ENCODE measurements around the gene LTBR. TPM values are rescaled to one million over a fixed set of nuclear protein-coding genes. Genes with fewer than 3 reads are reported as not detected.

Gene LTBR
- total RNA-seq, 1 donor from 2014 or later: 2.8 TPM

GRCh38 chr12:6390084-6390799, 6.3 kb downstream of the LTBR start:
- FAIRE-seq (no peak), DNase-seq (ENCODE audit: low read depth) (no peak)
- H3K4me1 Mint-ChIP-seq (ENCODE audit: low read depth, unreplicated experiment): no peaks in the 10 kb centered on the region
- Histone ChIP-seq H3K9ac (ENCODE audit: low read length) (no peak overlapping the region), H3K27me3 (ENCODE audit: insufficient read depth, low read length) (no peaks in the 10 kb centered on the region), H3K9me3 (ENCODE audit: insufficient read depth, low read depth, low read length) (no peaks in the 10 kb centered on the region), H2AFZ (ENCODE audit: low read depth, low read length) (no peak overlapping the region), H3K4me2 (ENCODE audit: low read length) (no peak overlapping the region), H3K36me3 (ENCODE audit: insufficient read depth, low read length) (no peaks in the 10 kb centered on the region), H3K27ac (ENCODE audit: low read depth, low read length) (no peak overlapping the region), H4K20me1 (ENCODE audit: insufficient read depth, low read length) (no peaks in the 10 kb centered on the region), H3K4me3 (ENCODE audit: insufficient read depth, low read depth, low read length) (no peak overlapping the region), H3K4me1 (ENCODE audit: insufficient read depth, low read length) (peaks cover under 1% of the 10 kb centered on the region), H3K79me2 (ENCODE audit: insufficient read depth, low read length) (no peaks in the 10 kb centered on the region)
- H3K4me3 Mint-ChIP-seq (ENCODE audit: unreplicated experiment): no peak overlapping the region
- H3K27ac Mint-ChIP-seq (ENCODE audit: unreplicated experiment): no peak overlapping the region
- no peaks in the 10 kb centered on the region for H3K36me3 Mint-ChIP-seq (ENCODE audit: low read depth, unreplicated experiment)
- H3K9me3 Mint-ChIP-seq (ENCODE audit: unreplicated experiment): no peaks in the 10 kb centered on the region
- no peak for TF ChIP-seq EZH2 (IDR thresholded peaks at IDR 0.05; ENCODE audit: insufficient read depth, low read length)
- TF ChIP-seq, protein P1, sequence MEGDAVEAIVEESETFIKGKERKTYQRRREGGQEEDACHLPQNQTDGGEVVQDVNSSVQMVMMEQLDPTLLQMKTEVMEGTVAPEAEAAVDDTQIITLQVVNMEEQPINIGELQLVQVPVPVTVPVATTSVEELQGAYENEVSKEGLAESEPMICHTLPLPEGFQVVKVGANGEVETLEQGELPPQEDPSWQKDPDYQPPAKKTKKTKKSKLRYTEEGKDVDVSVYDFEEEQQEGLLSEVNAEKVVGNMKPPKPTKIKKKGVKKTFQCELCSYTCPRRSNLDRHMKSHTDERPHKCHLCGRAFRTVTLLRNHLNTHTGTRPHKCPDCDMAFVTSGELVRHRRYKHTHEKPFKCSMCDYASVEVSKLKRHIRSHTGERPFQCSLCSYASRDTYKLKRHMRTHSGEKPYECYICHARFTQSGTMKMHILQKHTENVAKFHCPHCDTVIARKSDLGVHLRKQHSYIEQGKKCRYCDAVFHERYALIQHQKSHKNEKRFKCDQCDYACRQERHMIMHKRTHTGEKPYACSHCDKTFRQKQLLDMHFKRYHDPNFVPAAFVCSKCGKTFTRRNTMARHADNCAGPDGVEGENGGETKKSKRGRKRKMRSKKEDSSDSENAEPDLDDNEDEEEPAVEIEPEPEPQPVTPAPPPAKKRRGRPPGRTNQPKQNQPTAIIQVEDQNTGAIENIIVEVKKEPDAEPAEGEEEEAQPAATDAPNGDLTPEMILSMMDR (IDR thresholded peaks at IDR 0.05; ENCODE audit: insufficient read depth, low read depth, low read length): no peak
- peaks cover 18% of the 10 kb centered on the region for H3K27me3 Mint-ChIP-seq (ENCODE audit: low read depth, unreplicated experiment)

DNA sequence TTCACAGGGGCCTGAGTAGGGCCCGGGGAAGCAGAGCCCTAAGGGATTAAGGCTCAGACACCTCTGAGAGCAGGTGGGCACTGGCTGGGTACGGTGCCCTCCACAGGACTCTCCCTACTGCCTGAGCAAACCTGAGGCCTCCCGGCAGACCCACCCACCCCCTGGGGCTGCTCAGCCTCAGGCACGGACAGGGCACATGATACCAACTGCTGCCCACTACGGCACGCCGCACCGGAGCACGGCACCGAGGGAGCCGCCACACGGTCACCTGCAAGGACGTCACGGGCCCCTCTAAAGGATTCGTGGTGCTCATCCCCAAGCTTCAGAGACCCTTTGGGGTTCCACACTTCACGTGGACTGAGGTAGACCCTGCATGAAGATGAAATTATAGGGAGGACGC, 7.1 kb downstream of the LTBR start:
- Histone ChIP-seq H3K4me2 (ENCODE audit: low read length) (no peak overlapping the region), H3K27me3 (ENCODE audit: insufficient read depth, low read length) (no peaks in the 10 kb centered on the region), H4K20me1 (ENCODE audit: insufficient read depth, low read length) (no peaks in the 10 kb centered on the region), H3K79me2 (ENCODE audit: insufficient read depth, low read length) (no peaks in the 10 kb centered on the region), H3K9me3 (ENCODE audit: insufficient read depth, low read depth, low read length) (no peaks in the 10 kb centered on the region), H3K27ac (ENCODE audit: low read depth, low read length) (no peak overlapping the region), H3K36me3 (ENCODE audit: insufficient read depth, low read length) (no peaks in the 10 kb centered on the region), H3K4me3 (ENCODE audit: insufficient read depth, low read depth, low read length) (no peak overlapping the region), H3K9ac (ENCODE audit: low read length) (no peak overlapping the region), H3K4me1 (ENCODE audit: insufficient read depth, low read length) (no peaks in the 10 kb centered on the region), H2AFZ (ENCODE audit: low read depth, low read length) (no peak overlapping the region)
- no peaks in the 10 kb centered on the region for H3K36me3 Mint-ChIP-seq (ENCODE audit: low read depth, unreplicated experiment)
- no peak for DNase-seq (ENCODE audit: low read depth)
- no peaks in the 10 kb centered on the region for H3K9me3 Mint-ChIP-seq (ENCODE audit: unreplicated experiment)
- no peak overlapping the region for H3K4me3 Mint-ChIP-seq (ENCODE audit: unreplicated experiment)
- H3K4me1 Mint-ChIP-seq (ENCODE audit: low read depth, unreplicated experiment): peaks cover 5% of the 10 kb centered on the region
- no peak for FAIRE-seq
- H3K27me3 Mint-ChIP-seq (ENCODE audit: low read depth, unreplicated experiment): peaks cover 18% of the 10 kb centered on the region
- no peak overlapping the region for H3K27ac Mint-ChIP-seq (ENCODE audit: unreplicated experiment)
- no peak for TF ChIP-seq EZH2 (IDR thresholded peaks at IDR 0.05; ENCODE audit: insufficient read depth, low read length)
- TF ChIP-seq, protein P1 (IDR thresholded peaks at IDR 0.05; ENCODE audit: insufficient read depth, low read depth, low read length): no peak

GRCh38 chr12:6392504-6392903, 8.5 kb downstream of the LTBR start:
- H3K9ac ChIP-seq (ENCODE audit: low read length): no peak overlapping the region
- Mint-ChIP-seq H3K27ac (ENCODE audit: unreplicated experiment) (no peak overlapping the region), H3K36me3 (ENCODE audit: low read depth, unreplicated experiment) (no peaks in the 10 kb centered on the region), H3K27me3 (ENCODE audit: low read depth, unreplicated experiment) (peaks cover 15% of the 10 kb centered on the region), H3K4me1 (ENCODE audit: low read depth, unreplicated experiment) (peaks cover 8% of the 10 kb centered on the region), H3K9me3 (ENCODE audit: unreplicated experiment) (no peaks in the 10 kb centered on the region), H3K4me3 (ENCODE audit: unreplicated experiment) (no peak overlapping the region)
- no peaks in the 10 kb centered on the region for H3K36me3 ChIP-seq (ENCODE audit: insufficient read depth, low read length)
- H2AFZ ChIP-seq (ENCODE audit: low read depth, low read length): no peak overlapping the region
- no peaks in the 10 kb centered on the region for H3K4me1 ChIP-seq (ENCODE audit: insufficient read depth, low read length)
- no peaks in the 10 kb centered on the region for H3K79me2 ChIP-seq (ENCODE audit: insufficient read depth, low read length)
- no peak for DNase-seq (ENCODE audit: low read depth)
- no peaks in the 10 kb centered on the region for H3K9me3 ChIP-seq (ENCODE audit: insufficient read depth, low read depth, low read length)
- no peaks in the 10 kb centered on the region for H3K27me3 ChIP-seq (ENCODE audit: insufficient read depth, low read length)
- H3K4me2 ChIP-seq (ENCODE audit: low read length): no peak overlapping the region
- H3K27ac ChIP-seq (ENCODE audit: low read depth, low read length): no peak overlapping the region
- H3K4me3 ChIP-seq (ENCODE audit: insufficient read depth, low read depth, low read length): no peak overlapping the region
- TF ChIP-seq EZH2 (IDR thresholded peaks at IDR 0.05; ENCODE audit: insufficient read depth, low read length): no peak
- TF ChIP-seq, protein P1 (IDR thresholded peaks at IDR 0.05; ENCODE audit: insufficient read depth, low read depth, low read length): no peak
- no peaks in the 10 kb centered on the region for H4K20me1 ChIP-seq (ENCODE audit: insufficient read depth, low read length)
- FAIRE-seq: no peak
